IMR-90 (cell line): ENCODE data around the gene PLAAT3. TPM values are rescaled to one million over a fixed set of nuclear protein-coding genes. Genes with fewer than 3 reads are reported as not detected.

Experiments
- ATAC-seq: fragments of 200-7000 bp; cut with Tn5 transposase; 2 replicates; pipeline ENCODE4 v1.9.1; 2020; ENCODE audit warnings: low read depth, mild to moderate bottlenecking, moderate library complexity
- BruUV-seq: library from RNA; stranded (reverse); fragments of 400-500 nt; replicated peaks from 2 replicates; lab custom pipeline; 2021; lab: Mats Ljungman, UMichigan
- CTCF ChIA-PET: fragments of 300-600 bp; formaldehyde crosslinking; extraction: SDS; loops from one replicate; lab custom pipeline; 2021; ENCODE audit warnings: antibody characterized with exemption; lab: Yijun Ruan, JAX
- POLR2A ChIA-PET: fragments of 300-600 bp; sonication (Branson Sonifier 250); formaldehyde crosslinking; loops from one replicate; lab custom pipeline; 2022; ENCODE audit warnings: antibody characterized with exemption; ENCODE audit not compliant: unreplicated experiment; lab: Charles Lee
- DNase-seq: peaks from one replicate; pipeline ENCODE4 v3.0.0; 2013
- H2AFZ ChIP-seq: replicated peaks from 2 replicates; pipeline ENCODE3; 2013; ENCODE audit warnings: low read length, mild to moderate bottlenecking; ENCODE audit not compliant: poor library complexity
- H2AK5ac ChIP-seq: 2 replicates; pipeline ENCODE4 v1.6.1; 2013; ENCODE audit warnings: low read depth, low read length, inconsistent platforms
- H2AK9ac ChIP-seq: replicated peaks from 2 replicates; pipeline ENCODE3; 2013; ENCODE audit warnings: mild to moderate bottlenecking, low read depth, low read length, moderate library complexity; ENCODE audit not compliant: poor library complexity
- H2BK120ac ChIP-seq: 2 replicates; pipeline ENCODE4 v1.6.1; 2013; ENCODE audit warnings: low read depth, low read length, inconsistent platforms
- H2BK15ac ChIP-seq: 3 replicates; pipeline ENCODE4 v1.6.1; 2013; ENCODE audit warnings: low read depth, low read length, inconsistent platforms
- H2BK20ac ChIP-seq: 2 replicates; pipeline ENCODE4 v1.6.1; 2013; ENCODE audit warnings: low read depth, mild to moderate bottlenecking, inconsistent platforms, low read length, moderate library complexity
- H2BK5ac ChIP-seq: 2 replicates; pipeline ENCODE4 v1.6.1; 2013; ENCODE audit warnings: mild to moderate bottlenecking, low read depth, low read length, inconsistent platforms; ENCODE audit not compliant: poor library complexity, severe bottlenecking
- H3K14ac ChIP-seq: replicated peaks from 2 replicates; pipeline ENCODE4 v1.6.1; 2013; ENCODE audit warnings: low read depth, low read length, inconsistent platforms
- H3K18ac ChIP-seq: 2 replicates; pipeline ENCODE4 v1.6.1; 2013; ENCODE audit warnings: low read depth, low read length, control low read depth
- H3K23ac ChIP-seq: 2 replicates; pipeline ENCODE4 v1.6.1; 2013; ENCODE audit warnings: low read depth, low read length, inconsistent platforms
- H3K27ac ChIP-seq: 2 replicates; pipeline ENCODE4 v1.5.1; 2013; ENCODE audit warnings: mild to moderate bottlenecking, control low read depth, low read length; ENCODE audit not compliant: insufficient read depth
- H3K27me3 ChIP-seq: 2 replicates; pipeline ENCODE4 v1.6.1; 2013; ENCODE audit warnings: low read length; ENCODE audit not compliant: control insufficient read depth, insufficient read depth
- H3K36me3 ChIP-seq: 2 replicates; pipeline ENCODE4 v1.6.1; 2013; ENCODE audit warnings: low read length, mixed read lengths; ENCODE audit not compliant: control insufficient read depth, insufficient read depth
- H3K4ac ChIP-seq: 2 replicates; pipeline ENCODE4 v1.6.1; 2013; ENCODE audit warnings: low read depth, low read length, inconsistent platforms
- H3K4me1 ChIP-seq: 2 replicates; pipeline ENCODE4 v1.6.1; 2013; ENCODE audit warnings: low read length, mixed read lengths; ENCODE audit not compliant: control insufficient read depth, insufficient read depth
- H3K4me2 ChIP-seq: 2 replicates; pipeline ENCODE4 v1.6.1; 2013; ENCODE audit warnings: low read depth, mild to moderate bottlenecking, control low read depth, low read length, moderate library complexity
- H3K4me3 ChIP-seq: 2 replicates; pipeline ENCODE4 v1.5.1; 2013; ENCODE audit warnings: low read depth, mild to moderate bottlenecking, control low read depth, low read length, moderate library complexity; ENCODE audit not compliant: insufficient read depth
- H3K56ac ChIP-seq: 2 replicates; pipeline ENCODE4 v1.6.1; 2013; ENCODE audit warnings: low read length, inconsistent platforms; ENCODE audit not compliant: insufficient read depth; ENCODE audit errors: extremely low read depth
- H3K79me1 ChIP-seq, 2 experiments: 2 replicates each; pipeline ENCODE4 v1.6.1; 2013; ENCODE audit warnings: low read length in 2 of 2, inconsistent platforms in 1 of 2, low read depth in 1 of 2
- H3K9ac ChIP-seq: 2 replicates; pipeline ENCODE4 v1.6.1; 2013; ENCODE audit warnings: low read depth, low read length, control low read depth
- H3K9me1 ChIP-seq: 2 replicates; pipeline ENCODE4 v1.6.1; 2013; ENCODE audit warnings: low read length, inconsistent platforms; ENCODE audit not compliant: insufficient read depth
- H3K9me3 ChIP-seq: 2 replicates; pipeline ENCODE4 v1.6.1; 2013; ENCODE audit warnings: low read length; ENCODE audit not compliant: control insufficient read depth, insufficient read depth
- H4K20me1 ChIP-seq: 2 replicates; pipeline ENCODE4 v1.6.1; 2013; ENCODE audit warnings: low read length, inconsistent platforms; ENCODE audit not compliant: insufficient read depth
- H4K5ac ChIP-seq: 2 replicates; pipeline ENCODE4 v1.6.1; 2013; ENCODE audit warnings: mild to moderate bottlenecking, low read depth, low read length, control low read depth
- H4K8ac ChIP-seq, 2 experiments: 2 replicates each; pipeline ENCODE4 v1.6.1; 2013; ENCODE audit warnings: low read depth in 2 of 2, low read length in 2 of 2, control low read depth in 1 of 2, inconsistent platforms in 1 of 2
- H4K91ac ChIP-seq: 2 replicates; pipeline ENCODE4 v1.6.1; 2013; ENCODE audit warnings: low read depth, low read length, inconsistent platforms; ENCODE audit not compliant: insufficient read depth
- BHLHE40 ChIP-seq: fragments of 150-350 bp; IDR thresholded peaks from 2 replicates; pipeline ENCODE4 v1.6.1; 2016; ENCODE audit warnings: mild to moderate bottlenecking, low read depth, low read length
- CTCF ChIP-seq: conservative IDR thresholded peaks from 2 replicates; pipeline ENCODE4 v1.5.1; 2012; ENCODE audit warnings: mild to moderate bottlenecking, low read depth, low read length, improper control_type of control experiment
- ELK1 ChIP-seq: fragments of 150-350 bp; IDR thresholded peaks from 2 replicates; pipeline ENCODE4 v1.6.1; 2016; ENCODE audit warnings: low read depth, mild to moderate bottlenecking, low read length, moderate library complexity, borderline replicate concordance
- FOS ChIP-seq: fragments of 150-350 bp; IDR thresholded peaks from 2 replicates; pipeline ENCODE4 v1.6.1; 2016; ENCODE audit warnings: low read depth, low read length
- MAFK ChIP-seq: IDR thresholded peaks from 2 replicates; pipeline ENCODE4 v1.6.1; 2012; ENCODE audit warnings: low read depth, low read length, improper control_type of control experiment
- MAZ ChIP-seq: IDR thresholded peaks from 2 replicates; pipeline ENCODE4 v1.6.1; 2012; ENCODE audit warnings: low read depth, mild to moderate bottlenecking, low read length, improper control_type of control experiment, moderate library complexity, borderline replicate concordance
- POLR2A ChIP-seq: IDR thresholded peaks from 2 replicates; pipeline ENCODE4 v1.6.1; 2012; ENCODE audit warnings: mild to moderate bottlenecking, low read depth, low read length
- RAD21 ChIP-seq: IDR thresholded peaks from 2 replicates; pipeline ENCODE4 v1.6.1; 2012; ENCODE audit warnings: low read length, improper control_type of control experiment
- RFX5 ChIP-seq: IDR thresholded peaks from 2 replicates; pipeline ENCODE4 v1.8.0; 2012; ENCODE audit warnings: low read depth, mild to moderate bottlenecking, low read length, moderate library complexity
- WGBS, 2 experiments: methylation state at CpG; one replicate each; pipeline versions ENCODE4 v1.1.5 to v1.1.7; 2013; ENCODE audit warnings: missing lambda C conversion rate in 2 of 2; ENCODE audit not compliant: insufficient read length in 1 of 2; ENCODE audit errors: extremely low coverage in 2 of 2; 5-methylcytosine and 5-hydroxymethylcytosine counted together
- dilution Hi-C: fragments of 300-500 bp; cut with HindIII; formaldehyde crosslinking; loops from one replicate; pipeline ENCODE4 v1.14.3; 2018; ENCODE audit warnings: low sequenced_read_pairs; ENCODE audit not compliant: unreplicated experiment
- in situ Hi-C: fragments of 300-500 bp; cut with MboI; formaldehyde crosslinking; loops from 3 replicates; pipeline ENCODE4 v1.14.3; 2019; ENCODE audit warnings: low sequenced_read_pairs, inconsistent platforms, mixed read lengths
- intact Hi-C: fragments of 100-400 bp; cut with micrococcal nuclease; formaldehyde crosslinking; loops from 2 replicates; pipeline ENCODE4 v1.10.0; 2022
- polyA plus RNA-seq, 3 experiments: library from polyadenylated mRNA; depleted of rRNA; stranded (reverse); fragments of >200 nt; gene quantifications; 2 replicates each; pipeline ENCODE4 v1.2.3, GENCODE V29; 2012; ENCODE audit warnings: low replicate concordance in 1 of 3
- total RNA-seq: library from RNA; depleted of rRNA; stranded (reverse); fragments of >200 nt; gene quantifications from 2 replicates; pipeline ENCODE4 v1.2.3, GENCODE V29; 2012

The PLAAT3 gene
- total and polyA plus RNA-seq, 2 of the 4 experiments (the other 2 are of a cell fraction): 3.2 to 3.9 TPM

- peaks cover 9% of the 10 kb centered on the region for H3K9me1 ChIP-seq
- DNase-seq (peak; percentile 95), ATAC-seq (peak; percentile 87)
- H3K4me3 ChIP-seq: no peak overlapping the region
- no peak overlapping the region for H3K4me2 ChIP-seq
- peak overlapping the region; percentile 60; the same call in 1 of the 2 replicates for H2BK20ac ChIP-seq
- no peaks in the 10 kb centered on the region for H3K9me3 ChIP-seq
- no peaks in the 10 kb centered on the region for H3K36me3 ChIP-seq
- BruUV-seq: no TSS peak
- ChIA-PET POLR2A (no interaction called here), CTCF (no interaction called here)
- peak overlapping the region; percentile 65 for H2BK5ac ChIP-seq
- H2BK120ac ChIP-seq: peak overlapping the region; percentile 68; the same call in 1 of the 2 replicates
- dilution Hi-C loops: no loop called here
- peak; percentile 73 for TF ChIP-seq BHLHE40
- no peak for TF ChIP-seq ELK1
- TF ChIP-seq CTCF: no peak
- no peak for TF ChIP-seq POLR2A
- peak; percentile 51 for TF ChIP-seq FOS
- no peak for TF ChIP-seq MAFK
- TF ChIP-seq MAZ: no peak
- TF ChIP-seq RAD21: no peak
- TF ChIP-seq RFX5: no peak
- no peak overlapping the region for H3K9ac ChIP-seq
- intact Hi-C loops: no loop called here
- no peak overlapping the region for H4K5ac ChIP-seq
- no peaks in the 10 kb centered on the region for H3K27me3 ChIP-seq
- H3K79me1 ChIP-seq: peaks cover 0 to 8% of the 10 kb centered on the region in 2 experiments; a peak in 1 of 4 replicates
- H4K20me1 ChIP-seq: no peaks in the 10 kb centered on the region
- no peak overlapping the region for H3K56ac ChIP-seq
- no peak overlapping the region for H2AK5ac ChIP-seq
- no peak overlapping the region for H3K18ac ChIP-seq
- no peak overlapping the region for H4K91ac ChIP-seq
- H4K8ac ChIP-seq: 0 out of 4 replicates have a peak overlapping the region, but pooled peaks of 1 of the 2 experiments have one; percentile 14
- H3K27ac ChIP-seq: no peak overlapping the region
- H3K14ac ChIP-seq: 0 out of 2 replicates have a peak overlapping the region, but pooled peaks have one; percentile 62
- no peak overlapping the region; the same call in 2 of the 3 replicates for H2BK15ac ChIP-seq
- H3K23ac ChIP-seq: no peak overlapping the region
- WGBS, 2 experiments: no CpG with 5 or more reads among the region's 7 CpGs
- peaks cover 10% of the 10 kb centered on the region for H3K4me1 ChIP-seq
- in situ Hi-C loops: no loop called here
- H2AK9ac ChIP-seq: no peak overlapping the region
- H2AFZ ChIP-seq: peak overlapping the region; percentile 82
- H3K4ac ChIP-seq: 0 out of 2 replicates have a peak overlapping the region, but pooled peaks have one; percentile 69
Observed at GRCh38 chr11:63599211-63600122, 14.8 kb downstream of the PLAAT3 start.
